Measurements from ENCODE around the gene BLVRB. TPM values are rescaled to one million over a fixed set of nuclear protein-coding genes. Genes with fewer than 3 reads are reported as not detected.

BLVRB gene
- total RNA-seq, 1 experiment from 2014 or later, result 45.6 TPM

- in situ Hi-C loops (cut with HindIII; ENCODE audit: low pct_unique_long_range_greater_than_20kb, low sequenced_read_pairs), result no loop called here
- Histone ChIP-seq H3K4me1 (ENCODE audit: control insufficient read depth, insufficient read depth, low read length) (peaks cover 8% of the 10 kb centered on the region; the same call in 1 of the 2 replicates), H3K36me3 (ENCODE audit: control insufficient read depth, insufficient read depth, low read length) (no peaks in the 10 kb centered on the region; the same call in 1 of the 2 replicates), H3K9me3 (ENCODE audit: control insufficient read depth, insufficient read depth, low read depth, low read length) (no peaks in the 10 kb centered on the region), H3K4me3 (ENCODE audit: low read depth in 2 of 2, low read length in 2 of 2) (no peak overlapping the region), H3K27ac (ENCODE audit: low read length) (no peak overlapping the region), H3K27me3 (ENCODE audit: control insufficient read depth, insufficient read depth, low read length) (no peaks in the 10 kb centered on the region)
- POLR2A ChIA-PET, result interaction anchor here (0.7 kb wide), 1 partner anchor 265 kb away, joined by 5 read pairs; no protein-coding TSS in a partner anchor
- ATAC-seq (no peak), DNase-seq (ENCODE audit: low read depth, low spot score) (no peak)
- intact Hi-C loops (cut with micrococcal nuclease; ENCODE audit: unreplicated experiment), result no loop called here
- CTCF ChIA-PET, result no interaction called here
- TF ChIP-seq, protein P1, sequence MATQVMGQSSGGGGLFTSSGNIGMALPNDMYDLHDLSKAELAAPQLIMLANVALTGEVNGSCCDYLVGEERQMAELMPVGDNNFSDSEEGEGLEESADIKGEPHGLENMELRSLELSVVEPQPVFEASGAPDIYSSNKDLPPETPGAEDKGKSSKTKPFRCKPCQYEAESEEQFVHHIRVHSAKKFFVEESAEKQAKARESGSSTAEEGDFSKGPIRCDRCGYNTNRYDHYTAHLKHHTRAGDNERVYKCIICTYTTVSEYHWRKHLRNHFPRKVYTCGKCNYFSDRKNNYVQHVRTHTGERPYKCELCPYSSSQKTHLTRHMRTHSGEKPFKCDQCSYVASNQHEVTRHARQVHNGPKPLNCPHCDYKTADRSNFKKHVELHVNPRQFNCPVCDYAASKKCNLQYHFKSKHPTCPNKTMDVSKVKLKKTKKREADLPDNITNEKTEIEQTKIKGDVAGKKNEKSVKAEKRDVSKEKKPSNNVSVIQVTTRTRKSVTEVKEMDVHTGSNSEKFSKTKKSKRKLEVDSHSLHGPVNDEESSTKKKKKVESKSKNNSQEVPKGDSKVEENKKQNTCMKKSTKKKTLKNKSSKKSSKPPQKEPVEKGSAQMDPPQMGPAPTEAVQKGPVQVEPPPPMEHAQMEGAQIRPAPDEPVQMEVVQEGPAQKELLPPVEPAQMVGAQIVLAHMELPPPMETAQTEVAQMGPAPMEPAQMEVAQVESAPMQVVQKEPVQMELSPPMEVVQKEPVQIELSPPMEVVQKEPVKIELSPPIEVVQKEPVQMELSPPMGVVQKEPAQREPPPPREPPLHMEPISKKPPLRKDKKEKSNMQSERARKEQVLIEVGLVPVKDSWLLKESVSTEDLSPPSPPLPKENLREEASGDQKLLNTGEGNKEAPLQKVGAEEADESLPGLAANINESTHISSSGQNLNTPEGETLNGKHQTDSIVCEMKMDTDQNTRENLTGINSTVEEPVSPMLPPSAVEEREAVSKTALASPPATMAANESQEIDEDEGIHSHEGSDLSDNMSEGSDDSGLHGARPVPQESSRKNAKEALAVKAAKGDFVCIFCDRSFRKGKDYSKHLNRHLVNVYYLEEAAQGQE (IDR thresholded peaks at IDR 0.05; ENCODE audit: insufficient read depth in 1 of 2, low read depth in 2 of 2, low read length in 1 of 2), result no peak
- TF ChIP-seq POLR2AphosphoS5 (IDR thresholded peaks at IDR 0.05; ENCODE audit: low read depth, low read length) (no peak), CTCF (IDR thresholded peaks at IDR 0.05) (no peak), SIN3A (IDR thresholded peaks at IDR 0.05; ENCODE audit: borderline replicate concordance, insufficient read depth, low read depth, low read length) (no peak), TCF7L2 (IDR thresholded peaks at IDR 0.05; ENCODE audit: low read depth, low read length) (no peak)
- no TSS peak for BruUV-seq (replicated peaks)
These were observed 3.5 kb upstream of the BLVRB start for GRCh38 chr19:40469011-40469410.

DNA sequence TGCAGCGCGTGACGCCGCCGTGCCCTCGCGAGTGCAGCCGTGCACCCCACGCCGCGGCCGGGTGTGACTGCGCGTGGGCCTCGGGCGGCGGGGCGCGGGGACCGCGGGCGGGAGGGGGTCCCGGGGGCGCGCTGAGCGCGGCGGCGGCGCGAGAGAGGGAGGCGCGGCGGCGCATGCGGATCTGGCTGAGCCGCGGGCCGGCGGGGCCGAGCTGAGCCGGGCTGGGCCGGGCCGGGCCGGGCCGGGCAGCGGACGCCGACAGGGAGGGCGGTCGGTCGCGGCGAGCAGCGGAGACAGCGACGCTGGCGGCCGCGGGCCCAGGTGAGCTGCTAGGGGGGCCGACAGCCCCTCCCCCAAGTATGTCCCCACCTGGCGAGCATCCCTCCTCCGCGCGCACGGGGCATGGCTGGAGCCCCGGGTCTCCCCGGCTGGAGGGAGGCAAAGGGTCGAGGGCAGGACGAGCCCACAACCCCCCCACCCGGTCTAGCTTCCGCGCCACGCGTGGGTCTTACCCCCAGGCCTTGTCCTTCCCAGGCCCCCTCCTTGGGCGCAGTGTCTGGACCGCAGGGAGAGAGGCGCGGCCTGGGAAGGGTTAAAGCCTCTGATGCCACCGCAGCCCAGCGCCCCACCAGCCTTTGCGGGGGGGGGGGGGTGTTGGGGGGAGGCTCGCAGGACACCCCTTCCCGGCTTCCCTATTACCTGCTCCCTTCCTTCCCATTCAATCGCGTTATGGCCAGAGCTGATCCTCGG lies 1.6 kb upstream of the BLVRB start, which contains the start of gene SPTBN4:
SPTBN4 (plus strand) TSS at position 17 of the 750 bp plus-strand sequence. CDS start 5,621 bp downstream, outside the sequence.
- DNase-seq (ENCODE audit: low read depth, low spot score), result no peak
- intact Hi-C loops (cut with micrococcal nuclease; ENCODE audit: unreplicated experiment) (no loop called here), in situ Hi-C loops (cut with HindIII; ENCODE audit: low pct_unique_long_range_greater_than_20kb, low sequenced_read_pairs) (no loop called here)
- POLR2A ChIA-PET, result no interaction called here
- no TSS peak for BruUV-seq (replicated peaks)
- peaks cover 10% of the 10 kb centered on the region; the same call in 1 of the 2 replicates for H3K4me1 ChIP-seq (ENCODE audit: control insufficient read depth, insufficient read depth, low read length)
- H3K4me3 ChIP-seq (ENCODE audit: low read depth in 2 of 2, low read length in 2 of 2), result peak within 1 kb of the TSS; percentile 68 to 76
- no peak within 1 kb of the TSS for H3K27ac ChIP-seq (ENCODE audit: low read length)
- H3K36me3 ChIP-seq (ENCODE audit: control insufficient read depth, insufficient read depth, low read length), result no peaks in the 10 kb centered on the region; the same call in 1 of the 2 replicates
- TF ChIP-seq, protein P1 (IDR thresholded peaks at IDR 0.05; ENCODE audit: insufficient read depth in 1 of 2, low read depth in 2 of 2, low read length in 1 of 2), result no peak
- TF ChIP-seq CTCF (IDR thresholded peaks at IDR 0.05) (no peak), POLR2AphosphoS5 (IDR thresholded peaks at IDR 0.05; ENCODE audit: low read depth, low read length) (no peak), TCF7L2 (IDR thresholded peaks at IDR 0.05; ENCODE audit: low read depth, low read length) (no peak), SIN3A (IDR thresholded peaks at IDR 0.05; ENCODE audit: borderline replicate concordance, insufficient read depth, low read depth, low read length) (no peak)
- no peak for ATAC-seq
- H3K9me3 ChIP-seq (ENCODE audit: control insufficient read depth, insufficient read depth, low read depth, low read length), result no peaks in the 10 kb centered on the region
- H3K27me3 ChIP-seq (ENCODE audit: control insufficient read depth, insufficient read depth, low read length), result no peaks in the 10 kb centered on the region
- CTCF ChIA-PET, result no interaction called here
